Neural cell (in vitro differentiated cells): Measurements from ENCODE around the gene CCDC50. TPM values are rescaled to one million over a fixed set of nuclear protein-coding genes. Genes with fewer than 3 reads are reported as not detected.

Experiments used
- H2AFZ ChIP-seq: fragments of 200-600, 300-800 bp; sonication (generic), shearing (Covaris generic); 2 replicates; pipeline ENCODE4 v1.6.0; 2014; ENCODE audit warnings: low read depth, mild to moderate bottlenecking, antibody characterized with exemption, low read length, moderate library complexity
- H3F3A ChIP-seq: fragments of 200-600 bp; shearing (Covaris generic); 2 replicates; pipeline ENCODE4 v1.6.1; 2016; ENCODE audit warnings: mild to moderate bottlenecking, moderate library complexity, mixed read lengths, antibody characterized with exemption, low read length; ENCODE audit not compliant: insufficient read depth, poor library complexity, severe bottlenecking
- H3K27ac ChIP-seq: fragments of 200-600, 300-800 bp; sonication (generic), shearing (Covaris generic); 2 replicates; pipeline ENCODE4 v1.5.1; 2014; ENCODE audit warnings: mild to moderate bottlenecking, low read length, moderate library complexity
- H3K27me3 ChIP-seq: fragments of 300-800, 200-600 bp; sonication (generic), shearing (Covaris generic); 2 replicates; pipeline ENCODE4 v1.6.0; 2014; ENCODE audit warnings: mild to moderate bottlenecking, low read depth, low read length, moderate library complexity; ENCODE audit not compliant: insufficient read depth
- H3K36me3 ChIP-seq: fragments of 300-800, 200-600 bp; sonication (generic), shearing (Covaris generic); 2 replicates; pipeline ENCODE4 v1.5.1; 2014; ENCODE audit warnings: mild to moderate bottlenecking, antibody characterized with exemption, low read length, moderate library complexity; ENCODE audit not compliant: insufficient read depth
- H3K4me2 ChIP-seq: fragments of 300-800, 200-600 bp; sonication (generic), shearing (Covaris generic); 2 replicates; pipeline ENCODE4 v1.6.0; 2014; ENCODE audit warnings: mild to moderate bottlenecking, low read length
- H3K4me3 ChIP-seq: fragments of 300-800, 200-600 bp; sonication (generic), shearing (Covaris generic); 2 replicates; pipeline ENCODE4 v1.5.1; 2014; ENCODE audit warnings: mild to moderate bottlenecking, low read length, moderate library complexity
- H3K79me2 ChIP-seq: fragments of 200-600 bp; shearing (Covaris generic); replicated peaks from 2 replicates; pipeline ENCODE4 v1.6.0; 2014; ENCODE audit warnings: mild to moderate bottlenecking, low read length, moderate library complexity; ENCODE audit not compliant: insufficient read depth
- H3K9ac ChIP-seq: fragments of 300-800, 200-600 bp; sonication (generic), shearing (Covaris generic); 2 replicates; pipeline ENCODE4 v1.6.1; 2016; ENCODE audit warnings: mild to moderate bottlenecking, low read length, mixed read lengths
- H3K9me2 ChIP-seq: fragments of 200-600 bp; shearing (Covaris generic); 2 replicates; pipeline ENCODE4 v1.6.1; 2016; ENCODE audit warnings: mild to moderate bottlenecking, low read length, mixed read lengths; ENCODE audit not compliant: insufficient read depth
- H3K9me3 ChIP-seq: fragments of 200-600, 300-800 bp; sonication (generic), shearing (Covaris generic); 2 replicates; pipeline ENCODE4 v1.6.1; 2016; ENCODE audit warnings: mild to moderate bottlenecking, mixed run types, low read length, moderate library complexity, mixed read lengths
- H4K20me1 ChIP-seq: fragments of 200-600 bp; shearing (Covaris generic); 2 replicates; pipeline ENCODE4 v1.6.1; 2016; ENCODE audit warnings: mild to moderate bottlenecking, mixed run types; ENCODE audit not compliant: insufficient read depth
- EP300 ChIP-seq: fragments of 450-650 bp; conservative IDR thresholded peaks from 2 replicates; pipeline ENCODE4 v1.6.1; 2014; ENCODE audit warnings: antibody characterized with exemption, mild to moderate bottlenecking, moderate library complexity; ENCODE audit not compliant: poor library complexity, severe bottlenecking
- EZH2 ChIP-seq: fragments of 200-600, 300-800 bp; shearing (Covaris generic), sonication (generic); IDR thresholded peaks from 2 replicates; pipeline ENCODE4 v1.6.1; 2014; ENCODE audit warnings: antibody characterized with exemption, low read length, borderline replicate concordance, mild to moderate bottlenecking; ENCODE audit not compliant: insufficient read depth, poor library complexity, severe bottlenecking
- MXI1 ChIP-seq: fragments of 450-650 bp; conservative IDR thresholded peaks from 2 replicates; pipeline ENCODE4 v1.6.1; 2014; ENCODE audit warnings: antibody characterized with exemption, mild to moderate bottlenecking; ENCODE audit not compliant: poor library complexity, severe bottlenecking
- POLR2AphosphoS5 ChIP-seq: IDR thresholded peaks from 2 replicates; pipeline ENCODE4 v1.6.1; 2012
- RAD21 ChIP-seq: fragments of 450-650 bp; conservative IDR thresholded peaks from 2 replicates; pipeline ENCODE4 v1.6.1; 2014; ENCODE audit warnings: antibody characterized with exemption, mild to moderate bottlenecking, moderate library complexity
- SMC3 ChIP-seq: fragments of 450-650 bp; conservative IDR thresholded peaks from 2 replicates; pipeline ENCODE4 v1.6.1; 2014; ENCODE audit warnings: antibody characterized with exemption, mild to moderate bottlenecking, moderate library complexity; ENCODE audit not compliant: poor library complexity
- TAF1 ChIP-seq: IDR thresholded peaks from 2 replicates; pipeline ENCODE4 v1.6.1; 2012; ENCODE audit warnings: low read depth
- polyA plus RNA-seq: library from polyadenylated mRNA; depleted of rRNA; stranded (reverse); fragments of >200 nt; gene quantifications from 2 replicates; pipeline ENCODE4 v1.2.3, GENCODE V29; 2014
- TF ChIP-seq, protein P1 (sequence below): IDR thresholded peaks from 2 replicates; pipeline ENCODE4 v1.6.1; 2012; ENCODE audit warnings: borderline replicate concordance
- TF ChIP-seq, protein P2 (sequence below): fragments of 450-650 bp; IDR thresholded peaks from 2 replicates; pipeline ENCODE4 v1.5.1; 2014; ENCODE audit warnings: antibody characterized with exemption, mild to moderate bottlenecking, moderate library complexity; ENCODE audit not compliant: poor library complexity, severe bottlenecking

Gene CCDC50
- polyA plus RNA-seq, 1 donor from 2014 or later: 58.2 TPM

DNA sequence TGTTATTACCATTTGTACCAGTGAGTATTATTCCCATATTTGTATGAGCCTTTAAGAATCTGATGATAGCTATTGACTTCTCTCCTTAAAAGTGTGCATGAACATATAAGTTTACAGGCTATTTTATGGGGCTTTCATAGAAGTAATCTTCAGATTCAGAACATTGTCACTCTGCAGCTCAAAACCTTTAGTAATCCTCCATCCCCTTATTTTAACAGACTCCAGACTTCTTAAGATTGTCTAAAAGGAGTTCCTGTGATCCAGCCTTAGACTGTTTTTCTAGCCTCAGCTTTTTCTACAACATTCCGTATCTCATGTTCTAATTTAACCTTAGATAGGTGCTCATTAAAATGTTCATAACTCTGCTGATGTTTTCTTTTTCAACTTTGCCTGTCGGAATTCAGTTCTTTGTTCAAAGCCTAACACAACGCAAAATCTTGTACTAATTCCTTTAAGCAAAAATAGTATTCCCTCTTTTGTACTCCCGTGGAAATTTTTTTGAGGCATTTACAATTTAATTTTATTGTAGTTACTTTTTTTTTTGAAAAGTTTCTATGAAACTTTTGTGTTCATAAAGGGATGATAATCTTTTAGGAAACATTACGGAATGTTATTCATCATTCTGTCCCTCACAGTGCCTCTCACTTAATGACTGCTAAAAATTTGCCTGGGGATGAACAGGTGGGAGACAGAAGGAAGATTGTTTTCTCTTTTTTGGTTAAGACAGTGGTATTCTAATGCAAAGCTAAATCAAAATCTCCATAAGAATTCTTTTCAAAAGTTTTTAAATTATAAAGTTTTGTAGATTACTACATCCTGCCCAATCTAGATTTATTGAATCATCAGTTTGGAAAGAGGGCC is 39.8 kb downstream of the CCDC50 start:
- Histone ChIP-seq H3K36me3 (peaks cover 11% of the 10 kb centered on the region), H3K9ac (no peak overlapping the region), H3K27ac (no peak overlapping the region), H3F3A (no peaks in the 10 kb centered on the region), H3K27me3 (no peaks in the 10 kb centered on the region), H3K9me3 (no peaks in the 10 kb centered on the region), H3K4me3 (no peak overlapping the region), H2AFZ (no peak overlapping the region), H3K79me2 (no peaks in the 10 kb centered on the region), H4K20me1 (no peaks in the 10 kb centered on the region), H3K9me2 (no peaks in the 10 kb centered on the region), H3K4me2 (no peak overlapping the region)
- no peak for TF ChIP-seq POLR2AphosphoS5

DNA sequence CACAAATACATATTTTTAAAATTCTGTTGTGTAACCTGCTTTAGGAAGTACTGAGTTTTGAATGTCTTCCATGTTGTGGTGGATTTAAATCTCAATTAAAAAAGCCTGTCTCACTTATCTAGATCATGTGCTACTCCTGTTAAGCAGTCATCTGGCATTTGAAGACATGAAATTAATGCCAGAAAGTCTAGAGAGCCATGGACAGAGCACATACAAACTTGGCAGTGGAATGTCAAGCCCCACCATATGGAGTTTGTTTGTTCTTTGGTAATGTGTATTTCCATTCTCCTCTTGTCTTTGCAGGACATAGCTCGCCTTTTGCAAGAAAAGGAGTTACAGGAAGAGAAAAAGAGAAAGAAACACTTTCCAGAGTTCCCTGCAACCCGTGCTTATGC is 40.4 kb downstream of the CCDC50 start:
- TF ChIP-seq POLR2AphosphoS5 (no peak), EP300 (no peak)
- Histone ChIP-seq H3K36me3 (peaks cover 11% of the 10 kb centered on the region), H3F3A (no peaks in the 10 kb centered on the region), H3K4me2 (no peak overlapping the region), H4K20me1 (no peaks in the 10 kb centered on the region), H2AFZ (no peak overlapping the region), H3K79me2 (no peaks in the 10 kb centered on the region), H3K9me2 (no peaks in the 10 kb centered on the region), H3K9ac (no peak overlapping the region), H3K27me3 (no peaks in the 10 kb centered on the region), H3K27ac (no peak overlapping the region), H3K4me3 (no peak overlapping the region), H3K9me3 (no peaks in the 10 kb centered on the region)

GRCh38 chr3:191372122-191372521 is 42.9 kb downstream of the CCDC50 start:
- H4K20me1 ChIP-seq: no peaks in the 10 kb centered on the region
- H3K36me3 ChIP-seq: peaks cover 10% of the 10 kb centered on the region
- H3K9ac ChIP-seq: no peak overlapping the region
- TF ChIP-seq POLR2AphosphoS5 (no peak), RAD21 (no peak), MXI1 (no peak), EZH2 (no peak), EP300 (no peak), TAF1 (no peak), SMC3 (no peak)
- TF ChIP-seq, protein P1, sequence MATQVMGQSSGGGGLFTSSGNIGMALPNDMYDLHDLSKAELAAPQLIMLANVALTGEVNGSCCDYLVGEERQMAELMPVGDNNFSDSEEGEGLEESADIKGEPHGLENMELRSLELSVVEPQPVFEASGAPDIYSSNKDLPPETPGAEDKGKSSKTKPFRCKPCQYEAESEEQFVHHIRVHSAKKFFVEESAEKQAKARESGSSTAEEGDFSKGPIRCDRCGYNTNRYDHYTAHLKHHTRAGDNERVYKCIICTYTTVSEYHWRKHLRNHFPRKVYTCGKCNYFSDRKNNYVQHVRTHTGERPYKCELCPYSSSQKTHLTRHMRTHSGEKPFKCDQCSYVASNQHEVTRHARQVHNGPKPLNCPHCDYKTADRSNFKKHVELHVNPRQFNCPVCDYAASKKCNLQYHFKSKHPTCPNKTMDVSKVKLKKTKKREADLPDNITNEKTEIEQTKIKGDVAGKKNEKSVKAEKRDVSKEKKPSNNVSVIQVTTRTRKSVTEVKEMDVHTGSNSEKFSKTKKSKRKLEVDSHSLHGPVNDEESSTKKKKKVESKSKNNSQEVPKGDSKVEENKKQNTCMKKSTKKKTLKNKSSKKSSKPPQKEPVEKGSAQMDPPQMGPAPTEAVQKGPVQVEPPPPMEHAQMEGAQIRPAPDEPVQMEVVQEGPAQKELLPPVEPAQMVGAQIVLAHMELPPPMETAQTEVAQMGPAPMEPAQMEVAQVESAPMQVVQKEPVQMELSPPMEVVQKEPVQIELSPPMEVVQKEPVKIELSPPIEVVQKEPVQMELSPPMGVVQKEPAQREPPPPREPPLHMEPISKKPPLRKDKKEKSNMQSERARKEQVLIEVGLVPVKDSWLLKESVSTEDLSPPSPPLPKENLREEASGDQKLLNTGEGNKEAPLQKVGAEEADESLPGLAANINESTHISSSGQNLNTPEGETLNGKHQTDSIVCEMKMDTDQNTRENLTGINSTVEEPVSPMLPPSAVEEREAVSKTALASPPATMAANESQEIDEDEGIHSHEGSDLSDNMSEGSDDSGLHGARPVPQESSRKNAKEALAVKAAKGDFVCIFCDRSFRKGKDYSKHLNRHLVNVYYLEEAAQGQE: no peak
- TF ChIP-seq, protein P2, sequence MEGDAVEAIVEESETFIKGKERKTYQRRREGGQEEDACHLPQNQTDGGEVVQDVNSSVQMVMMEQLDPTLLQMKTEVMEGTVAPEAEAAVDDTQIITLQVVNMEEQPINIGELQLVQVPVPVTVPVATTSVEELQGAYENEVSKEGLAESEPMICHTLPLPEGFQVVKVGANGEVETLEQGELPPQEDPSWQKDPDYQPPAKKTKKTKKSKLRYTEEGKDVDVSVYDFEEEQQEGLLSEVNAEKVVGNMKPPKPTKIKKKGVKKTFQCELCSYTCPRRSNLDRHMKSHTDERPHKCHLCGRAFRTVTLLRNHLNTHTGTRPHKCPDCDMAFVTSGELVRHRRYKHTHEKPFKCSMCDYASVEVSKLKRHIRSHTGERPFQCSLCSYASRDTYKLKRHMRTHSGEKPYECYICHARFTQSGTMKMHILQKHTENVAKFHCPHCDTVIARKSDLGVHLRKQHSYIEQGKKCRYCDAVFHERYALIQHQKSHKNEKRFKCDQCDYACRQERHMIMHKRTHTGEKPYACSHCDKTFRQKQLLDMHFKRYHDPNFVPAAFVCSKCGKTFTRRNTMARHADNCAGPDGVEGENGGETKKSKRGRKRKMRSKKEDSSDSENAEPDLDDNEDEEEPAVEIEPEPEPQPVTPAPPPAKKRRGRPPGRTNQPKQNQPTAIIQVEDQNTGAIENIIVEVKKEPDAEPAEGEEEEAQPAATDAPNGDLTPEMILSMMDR: no peak
- H3K79me2 ChIP-seq: no peaks in the 10 kb centered on the region
- no peak overlapping the region for H2AFZ ChIP-seq
- no peak overlapping the region for H3K27ac ChIP-seq
- H3K4me3 ChIP-seq: no peak overlapping the region
- H3K9me3 ChIP-seq: no peaks in the 10 kb centered on the region
- H3K9me2 ChIP-seq: no peaks in the 10 kb centered on the region
- no peaks in the 10 kb centered on the region for H3F3A ChIP-seq
- H3K4me2 ChIP-seq: no peak overlapping the region
- no peaks in the 10 kb centered on the region for H3K27me3 ChIP-seq
